HG03565 (cell line): Measurements from ENCODE around the gene PTPRN2.

ENCODE experiments used
- ATAC-seq: cut with Tn5 transposase; IDR thresholded peaks from one replicate; pipeline ENCODE4 v1.9.1; 2021; ENCODE audit warnings: mild to moderate bottlenecking, moderate library complexity; ENCODE audit not compliant: unreplicated experiment

Gene PTPRN2

DNA sequence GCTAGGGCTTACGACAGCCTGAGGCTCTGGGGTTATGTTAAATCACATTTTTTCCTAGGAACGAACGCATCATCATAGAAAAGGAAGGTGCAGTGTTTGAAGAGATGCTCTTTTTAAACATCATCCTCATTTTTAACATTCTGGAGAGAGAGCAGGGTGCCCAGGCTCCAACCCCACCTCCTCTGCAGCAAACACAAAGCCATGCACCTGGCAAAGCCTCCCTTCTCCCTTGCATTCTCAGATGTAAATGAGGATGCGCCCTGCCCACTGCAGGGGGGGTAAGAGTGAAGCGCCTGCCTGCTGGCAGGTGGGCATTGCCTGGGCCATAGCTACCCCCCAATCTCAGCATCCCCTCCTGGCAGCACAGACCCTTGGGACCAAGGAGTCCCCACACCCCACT lies 92.4 kb downstream of the PTPRN2 start:
- ATAC-seq: no peak

DNA sequence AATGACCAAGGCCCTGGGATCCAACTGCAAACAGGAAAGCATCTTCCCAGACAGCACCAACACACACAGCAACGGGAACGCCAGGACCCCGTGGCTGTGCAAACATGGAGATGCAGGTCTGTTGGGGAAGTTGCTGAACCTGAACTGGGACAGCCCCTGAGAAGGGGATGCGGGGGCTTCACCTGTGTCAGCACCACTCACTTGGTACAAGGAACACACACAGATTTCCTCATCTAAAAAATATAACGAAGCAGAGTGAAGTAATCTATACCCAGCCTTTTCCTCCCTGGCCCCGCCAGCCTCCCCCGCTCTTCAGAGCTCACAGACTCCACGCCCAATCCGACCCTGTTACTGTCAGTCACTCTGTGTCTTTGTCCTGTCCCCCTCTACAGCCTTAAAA lies 93.0 kb downstream of the PTPRN2 start:
- ATAC-seq: no peak

DNA sequence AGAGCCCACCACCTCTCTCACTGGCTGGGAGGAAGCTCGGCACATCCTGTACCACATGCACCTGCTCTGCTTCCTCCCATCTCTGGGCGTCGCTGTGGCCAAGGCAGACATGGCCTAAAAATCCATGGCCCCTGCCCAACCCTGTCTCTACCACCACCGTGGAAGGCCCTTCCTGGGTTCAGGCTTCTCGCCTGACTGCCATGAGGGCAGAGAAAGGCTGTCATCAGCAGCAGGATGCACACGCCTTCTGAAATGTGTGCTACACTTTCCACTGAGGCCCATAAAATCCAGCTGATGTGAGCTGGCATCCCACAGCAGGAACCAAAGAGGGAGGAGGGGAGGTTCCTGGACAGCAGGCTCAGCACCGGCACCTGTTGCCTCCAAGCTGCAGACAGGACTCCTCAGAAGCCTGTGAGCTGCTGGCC lies 93.4 kb downstream of the PTPRN2 start:
- no peak for ATAC-seq

DNA sequence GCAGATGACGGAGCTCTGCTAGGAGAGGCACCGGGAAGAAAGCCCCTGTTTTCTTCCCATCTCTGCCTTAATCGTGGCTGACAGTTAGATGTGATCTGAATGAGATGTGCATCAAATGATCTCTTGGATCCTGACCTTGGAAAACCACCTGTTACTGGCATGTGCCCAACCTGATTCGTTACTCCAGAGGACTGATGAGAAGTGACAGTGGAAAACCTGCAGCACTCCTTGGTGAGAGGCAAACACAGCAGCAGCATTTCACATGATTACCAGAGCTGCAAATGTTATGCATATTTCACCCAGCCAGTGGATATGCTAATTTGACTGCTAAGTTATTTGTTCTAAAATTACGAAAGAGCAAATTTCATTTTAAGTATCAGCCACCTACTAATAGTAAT lies 95.3 kb downstream of the PTPRN2 start:
- ATAC-seq: no peak

DNA sequence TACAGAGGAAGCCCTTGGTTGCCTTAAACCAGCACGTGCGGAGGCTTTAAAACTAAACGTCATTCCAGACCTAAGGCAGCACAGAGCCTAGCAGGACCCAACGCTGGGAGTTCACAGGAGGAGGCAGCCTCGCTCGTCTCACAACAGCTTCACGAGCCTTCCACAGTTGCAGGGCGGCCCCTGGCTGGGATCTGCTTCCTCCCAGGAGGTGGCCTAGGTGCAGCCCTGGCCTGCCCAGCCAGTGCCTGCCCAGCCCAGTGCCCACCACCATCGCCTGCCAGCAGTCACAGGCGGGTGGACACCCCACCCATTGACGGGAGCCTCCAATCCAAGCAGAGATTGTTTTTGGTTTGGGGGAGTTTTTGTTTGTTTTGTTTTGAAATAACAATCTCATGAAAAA lies 96.5 kb downstream of the PTPRN2 start:
- no peak for ATAC-seq

DNA sequence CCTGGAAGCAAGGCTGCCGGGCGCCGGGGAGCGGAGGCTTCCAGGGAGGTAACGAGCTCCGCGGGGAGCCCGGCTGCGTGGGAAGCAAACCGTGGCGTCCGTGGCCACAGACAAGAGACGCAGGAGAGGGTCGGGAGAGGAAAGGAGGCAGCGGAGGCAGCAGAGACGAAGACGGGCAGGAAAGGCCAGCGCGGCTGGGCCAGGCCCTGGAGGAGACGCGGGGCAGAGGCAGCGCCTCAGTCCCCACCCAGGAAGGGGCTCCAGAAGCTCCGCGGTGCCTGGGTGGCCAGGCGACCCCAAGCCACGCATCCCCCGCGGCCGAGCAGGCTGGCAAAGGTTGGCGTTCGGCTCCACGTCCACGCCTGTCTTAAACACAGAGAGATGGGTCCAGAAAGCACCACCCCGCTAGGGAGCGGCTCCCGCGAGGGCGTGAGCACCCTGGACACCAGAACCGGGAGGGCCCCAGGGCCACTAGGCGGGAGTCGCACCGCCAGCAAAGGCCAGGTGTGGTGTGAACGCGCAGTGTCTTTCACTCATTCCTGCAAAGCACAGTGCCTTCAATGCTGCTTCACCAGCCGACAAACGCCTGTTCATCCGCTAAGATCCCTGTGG lies 97.3 kb downstream of the PTPRN2 start:
- ATAC-seq: no peak

DNA sequence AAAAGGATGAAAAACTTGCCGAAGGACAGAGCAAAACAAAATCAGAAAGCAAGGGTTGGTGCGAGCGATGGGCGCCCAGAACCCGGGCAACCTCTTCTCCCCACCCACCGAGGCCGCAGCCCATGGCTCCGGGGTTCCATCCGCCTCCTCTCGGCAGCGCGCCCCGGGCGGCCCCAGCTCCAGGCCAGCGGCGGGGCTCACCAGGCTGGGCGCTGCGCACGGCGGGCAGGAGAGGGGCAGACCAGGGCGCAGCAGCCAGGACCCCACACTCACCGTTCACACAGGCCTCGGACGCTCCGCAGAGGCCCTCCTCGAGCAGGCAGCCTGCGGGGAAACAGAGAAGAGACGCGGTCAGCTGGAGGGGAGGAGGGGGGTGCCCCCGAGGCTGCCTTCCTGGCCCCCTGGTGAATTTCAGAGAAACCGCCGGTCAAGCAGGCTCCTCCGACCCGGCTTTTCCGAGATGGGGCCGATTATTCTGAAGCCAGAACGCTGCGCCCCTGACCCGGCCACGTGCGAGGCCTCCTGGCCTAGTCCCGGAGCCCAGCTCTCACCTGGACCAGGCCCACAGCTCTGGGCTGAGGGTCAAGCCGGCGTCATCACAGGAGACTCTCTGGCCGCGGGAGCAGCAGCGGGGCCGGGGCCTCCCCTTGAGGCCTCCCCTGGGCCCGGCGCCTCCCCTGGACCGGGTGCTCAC lies 98.0 kb downstream of the PTPRN2 start:
- ATAC-seq: no peak

DNA sequence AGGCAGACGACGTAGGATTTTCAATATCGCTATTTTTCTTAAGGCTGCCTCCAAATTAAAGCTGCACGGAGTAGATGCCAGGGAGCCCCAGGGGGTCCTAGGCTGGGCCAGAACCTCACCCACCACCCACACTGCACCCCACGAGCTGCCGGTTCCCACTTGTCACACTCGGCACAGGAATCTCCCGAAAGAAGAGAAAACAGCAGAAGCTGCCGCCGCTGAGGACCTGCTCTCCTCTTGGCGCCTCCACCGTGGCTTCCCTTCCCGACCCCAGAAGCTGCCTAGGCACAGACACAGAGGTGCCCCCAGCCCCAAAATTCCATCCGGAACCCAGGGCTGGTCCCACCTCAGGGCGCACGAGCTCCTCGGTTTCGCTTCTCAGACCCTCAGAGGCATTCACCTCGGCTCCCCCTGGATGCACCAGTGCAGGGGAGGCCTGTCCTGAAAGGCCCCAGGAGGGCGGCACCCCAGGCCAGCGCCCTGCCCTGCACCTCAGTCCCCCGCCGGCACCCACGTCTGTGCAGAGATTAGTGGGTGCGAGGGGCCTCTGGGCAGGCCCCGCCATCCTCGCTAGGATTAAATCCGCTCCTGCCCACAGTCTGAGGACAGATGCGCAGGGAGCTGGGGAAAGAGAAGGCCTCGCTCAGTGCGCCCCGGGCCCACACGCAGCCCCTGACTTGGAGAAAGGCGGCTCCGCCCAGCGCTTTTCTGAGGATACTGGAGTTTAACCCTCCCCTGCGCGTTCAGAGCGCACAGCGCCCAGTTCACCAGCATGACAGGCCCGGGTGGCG lies 99.2 kb downstream of the PTPRN2 start:
- ATAC-seq: no peak

DNA sequence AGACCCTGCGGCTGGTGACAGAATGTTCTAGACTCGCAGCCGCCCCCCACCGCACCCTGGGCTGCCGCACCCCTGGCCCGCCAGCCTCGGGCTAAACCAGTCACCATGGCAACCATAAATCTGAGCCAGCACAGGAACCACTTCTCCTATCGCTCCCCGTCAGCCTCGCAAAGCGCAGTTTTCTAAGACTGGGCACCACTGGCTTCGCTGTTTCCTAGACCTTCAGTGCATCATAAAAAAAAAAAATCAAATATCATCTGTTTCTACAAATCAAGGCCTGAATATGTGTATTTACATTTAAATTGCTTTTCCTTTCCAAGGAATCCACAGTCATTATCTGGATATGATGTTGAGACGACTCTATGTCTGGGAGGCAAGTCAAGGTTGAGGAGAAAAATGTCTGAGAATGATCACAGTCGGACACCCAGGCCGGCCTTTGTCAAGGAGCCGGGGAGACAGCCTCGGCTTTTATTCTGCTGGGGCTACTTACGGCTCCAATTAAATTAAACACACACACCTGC lies 99.9 kb downstream of the PTPRN2 start:
- no peak for ATAC-seq

DNA sequence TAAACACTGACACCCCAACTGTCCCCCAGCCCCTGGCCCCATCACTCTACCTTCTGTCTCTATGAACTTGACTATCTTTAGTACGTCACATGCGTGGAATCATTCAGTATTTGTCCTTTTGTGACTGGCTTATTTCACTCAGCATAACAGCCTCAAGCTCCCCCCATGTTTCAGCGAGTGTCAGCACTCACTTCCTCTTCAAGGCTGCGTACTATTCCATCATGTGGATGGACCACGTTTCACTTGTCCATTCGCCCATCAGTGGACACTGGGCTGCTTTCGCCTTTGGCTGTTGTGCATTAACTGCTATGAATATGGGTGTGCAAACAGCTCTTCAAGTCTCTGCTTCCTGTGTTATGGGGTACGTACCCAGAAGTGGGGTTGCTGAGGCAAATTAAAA lies 100.7 kb downstream of the PTPRN2 start:
- ATAC-seq: no peak

DNA sequence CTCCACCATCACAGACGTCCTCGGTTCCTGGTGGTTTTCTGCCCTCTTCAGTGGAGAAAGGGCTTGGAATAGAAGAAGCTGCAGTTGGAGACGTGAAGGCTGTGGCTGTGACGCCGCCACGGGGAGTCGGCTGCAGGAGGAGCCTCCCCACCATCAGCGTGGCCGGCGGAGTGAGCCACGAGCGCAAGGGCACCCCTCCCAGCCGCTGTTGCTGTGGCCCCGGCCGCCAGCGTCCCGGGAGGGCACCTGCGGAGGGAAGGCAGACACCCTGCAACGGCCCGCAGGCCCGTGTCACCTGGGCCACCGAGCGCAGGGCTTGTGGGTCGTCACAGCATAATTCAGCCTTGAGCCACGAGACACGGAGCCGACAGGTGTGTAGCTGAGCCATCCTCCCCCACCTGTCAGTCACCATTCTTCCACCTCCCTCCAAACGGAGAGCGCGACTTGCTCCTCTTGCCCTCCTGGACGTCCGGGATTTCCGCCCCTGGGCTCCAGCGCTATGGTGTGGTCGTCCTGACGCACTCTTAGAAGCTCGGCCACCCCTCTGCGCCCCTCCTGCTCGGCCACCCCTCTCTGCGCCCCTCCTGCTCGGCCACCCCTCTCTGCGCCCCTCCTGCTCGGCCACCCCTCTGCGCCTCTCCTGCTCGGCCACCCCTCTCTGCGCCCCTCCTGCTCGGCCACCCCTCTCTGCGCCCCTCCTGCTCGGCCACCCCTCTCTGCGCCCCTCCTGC lies 102.7 kb downstream of the PTPRN2 start:
- ATAC-seq: no peak

DNA sequence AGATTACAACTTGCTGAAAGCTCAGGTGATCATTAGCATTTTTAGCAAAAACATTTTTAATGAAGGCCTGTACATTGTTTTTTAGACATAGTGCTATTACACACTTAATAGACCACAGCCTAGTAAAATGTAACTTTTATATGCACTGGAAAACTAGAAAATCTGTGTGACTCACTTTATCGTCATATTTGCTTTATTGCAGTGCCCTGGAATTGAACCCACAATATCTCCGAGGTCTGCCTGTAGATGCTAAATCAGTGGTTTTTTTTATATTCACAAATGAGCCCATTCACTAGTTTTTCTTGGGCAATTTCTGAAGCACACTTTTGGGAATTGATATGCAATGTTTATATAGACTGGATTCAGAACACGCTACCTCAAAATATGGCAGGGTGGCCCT lies 105.1 kb downstream of the PTPRN2 start:
- ATAC-seq: no peak

DNA sequence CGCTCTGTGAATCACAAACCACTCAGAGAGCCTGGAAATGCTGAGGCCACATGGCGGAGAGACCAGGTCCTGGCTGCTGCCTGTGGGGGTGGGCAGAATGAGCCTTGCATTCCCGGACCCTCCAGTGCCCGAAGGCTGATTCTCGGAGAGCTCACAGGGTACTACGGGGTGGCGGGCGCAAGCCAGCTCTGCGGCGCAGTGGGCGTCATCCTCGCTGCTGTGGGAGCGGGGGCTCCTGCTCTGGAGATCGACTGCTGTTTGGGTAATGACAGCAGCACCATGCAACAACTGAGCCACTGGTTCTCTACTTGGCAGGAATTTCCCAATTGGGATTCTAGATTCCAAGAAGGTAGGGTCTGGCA lies 108.0 kb downstream of the PTPRN2 start:
- ATAC-seq: no peak

DNA sequence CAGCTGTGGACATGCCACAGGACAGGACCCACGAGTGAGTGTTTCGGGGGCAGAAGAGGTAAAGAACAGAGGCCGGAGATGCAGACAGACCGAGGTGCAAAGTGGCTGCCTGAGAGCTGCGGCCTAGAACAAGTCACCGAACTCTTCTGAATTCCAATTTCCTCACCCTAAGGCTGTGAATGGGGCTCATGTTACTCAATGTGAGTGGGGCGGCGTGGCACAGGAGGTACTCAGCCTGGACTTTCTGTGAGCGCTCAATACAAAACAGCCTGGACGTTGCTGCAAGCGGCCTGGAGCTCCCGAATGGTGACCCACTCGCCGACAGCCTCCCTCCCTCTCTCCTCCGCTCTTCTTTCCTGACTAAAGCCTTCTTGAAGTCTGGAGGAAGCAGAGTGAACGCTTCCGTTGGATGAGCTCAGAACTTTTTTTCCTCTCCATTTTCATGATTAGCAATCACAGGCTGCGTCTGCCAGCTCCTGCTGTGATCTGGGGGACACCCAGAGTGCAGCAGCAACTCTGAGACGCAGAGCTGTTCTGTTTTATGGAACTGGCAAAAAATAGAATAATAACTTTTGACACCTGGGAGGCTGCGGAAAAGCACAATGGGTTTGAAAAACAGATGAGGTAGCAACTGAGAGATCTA lies 108.5 kb downstream of the PTPRN2 start:
- ATAC-seq: no peak

DNA sequence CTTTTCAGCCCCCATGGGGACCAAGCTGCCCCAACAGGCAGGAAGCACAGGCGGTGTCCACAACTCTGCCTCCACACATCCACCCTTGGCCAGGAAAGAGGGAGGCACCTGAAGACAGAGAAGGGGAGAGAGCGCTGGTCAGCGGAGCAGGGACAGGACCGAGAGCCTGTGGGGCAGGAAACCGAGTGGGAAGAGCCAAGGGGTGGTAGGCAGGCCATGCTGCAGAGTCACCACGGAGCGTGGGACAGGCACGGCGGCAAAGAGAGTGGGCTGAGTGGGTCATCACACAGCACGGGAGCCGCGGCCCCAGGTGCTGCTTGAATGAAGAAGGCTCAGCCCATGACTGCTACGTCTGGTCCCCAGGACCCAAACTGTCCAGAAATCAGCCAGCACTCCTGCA lies 109.8 kb downstream of the PTPRN2 start:
- ATAC-seq: no peak

DNA sequence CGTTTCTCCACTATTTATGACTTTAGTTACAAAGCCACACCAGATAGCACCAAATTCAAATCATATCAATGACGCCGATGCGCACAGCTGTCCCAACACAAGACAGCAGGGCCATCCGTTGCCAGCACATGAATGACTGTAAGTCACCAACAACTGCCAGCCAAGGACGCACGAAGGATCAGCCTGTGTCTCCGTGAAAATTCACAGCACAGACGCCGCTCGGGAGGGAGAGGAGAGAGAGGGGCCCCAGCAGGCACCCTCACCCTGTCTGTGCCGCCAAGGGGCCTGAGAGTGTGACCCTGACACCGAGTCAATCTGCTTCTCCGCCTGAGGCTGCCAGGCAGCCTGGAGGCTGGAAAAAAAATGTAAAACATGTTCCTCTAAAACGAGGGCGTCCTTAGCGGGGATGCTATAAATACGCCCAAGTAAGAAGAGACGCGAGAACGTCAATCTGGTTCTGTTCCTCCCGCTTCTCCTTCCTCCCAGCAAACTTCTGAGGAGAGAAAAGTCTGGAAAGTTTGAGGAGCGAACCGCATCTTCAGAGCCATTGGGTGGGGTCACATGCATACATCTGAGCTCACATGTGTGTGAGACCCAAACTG lies 111.2 kb downstream of the PTPRN2 start:
- no peak for ATAC-seq

DNA sequence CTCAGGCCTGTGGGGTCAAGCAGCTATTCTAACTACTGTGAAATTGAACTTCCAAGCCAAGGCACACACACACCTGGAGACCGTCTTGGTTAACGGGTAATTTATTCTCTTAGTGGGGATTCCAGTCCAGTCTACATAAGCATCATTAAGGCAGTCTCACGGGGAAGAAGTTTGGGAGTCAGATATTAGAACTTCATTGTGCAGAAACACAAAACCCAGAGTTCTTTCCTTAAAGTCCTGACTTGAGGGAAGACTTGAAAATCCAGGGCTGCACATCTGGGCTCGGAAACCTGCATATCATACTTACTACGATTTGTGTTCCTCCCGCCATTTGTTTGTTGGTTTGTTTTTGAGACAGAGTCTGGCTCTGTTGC lies 112.0 kb downstream of the PTPRN2 start:
- ATAC-seq: no peak

DNA sequence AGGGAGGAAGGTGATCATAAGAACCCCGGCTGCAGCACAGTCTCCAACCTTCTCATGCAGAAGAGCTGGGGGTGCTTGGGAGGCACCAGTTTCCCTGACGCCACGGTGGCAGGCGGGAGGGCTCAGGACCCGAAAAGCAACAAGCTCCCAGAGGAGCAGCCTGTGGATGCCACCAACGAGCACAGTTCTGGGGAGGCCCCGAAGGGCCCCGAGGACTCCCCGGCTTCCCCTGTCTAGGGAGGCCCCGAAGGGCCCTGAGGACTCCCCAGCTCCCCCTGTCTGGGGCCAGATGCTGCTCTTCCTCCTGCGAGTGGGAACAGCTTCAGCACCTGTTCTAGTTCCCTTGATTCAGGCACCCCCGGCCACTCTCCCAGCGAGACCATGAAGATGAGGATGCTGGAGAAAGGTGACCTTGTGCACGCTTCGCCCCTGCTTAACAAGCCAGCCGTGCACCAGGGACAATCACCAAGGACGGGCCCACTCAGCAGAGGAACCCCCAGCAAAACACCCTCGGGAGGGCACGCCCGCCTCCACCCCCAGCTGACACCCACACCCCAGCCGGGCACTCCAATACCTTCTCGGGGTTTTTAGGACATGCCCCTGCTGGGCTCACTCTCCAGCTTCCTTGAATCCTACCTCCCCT lies 112.5 kb downstream of the PTPRN2 start:
- ATAC-seq: no peak

DNA sequence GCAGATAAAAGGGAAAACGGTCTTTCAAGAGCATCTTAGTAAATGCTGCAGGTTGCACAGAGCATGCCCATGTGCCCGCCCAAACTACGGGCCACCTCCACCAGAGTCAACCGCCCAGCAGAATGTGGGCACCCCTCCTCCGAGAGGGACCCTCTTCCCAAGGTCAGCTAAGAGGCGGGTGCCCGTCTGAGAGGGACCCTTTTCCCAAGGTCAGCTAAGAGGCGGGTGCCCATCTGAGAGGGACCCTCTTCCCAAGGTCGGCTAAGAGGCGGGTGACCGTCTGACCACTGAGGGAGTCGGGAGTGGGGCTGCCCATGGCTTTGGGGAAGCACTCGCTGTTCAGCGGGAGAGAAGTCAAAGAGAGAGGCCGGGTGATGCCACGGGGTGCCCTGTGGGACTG lies 113.1 kb downstream of the PTPRN2 start:
- no peak for ATAC-seq

DNA sequence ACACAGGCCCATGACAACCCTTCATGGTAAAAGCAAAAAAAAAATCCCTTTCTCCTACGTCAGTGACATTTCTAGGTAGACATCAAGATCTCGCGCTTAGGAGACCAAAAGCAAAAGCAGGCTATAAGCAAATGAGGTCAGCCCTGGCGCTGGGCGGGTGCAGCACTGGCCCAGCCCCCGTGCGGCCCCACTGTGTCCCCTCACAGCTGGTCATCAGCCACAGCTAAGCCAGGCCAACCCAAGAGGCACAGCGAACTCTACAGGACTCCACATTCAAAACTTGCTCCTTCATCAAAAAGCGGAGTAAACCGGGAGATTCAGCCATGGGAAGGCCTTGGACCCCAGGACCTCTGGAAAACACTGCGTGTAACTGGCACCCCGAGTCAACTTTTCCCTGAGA lies 113.7 kb downstream of the PTPRN2 start:
- no peak for ATAC-seq
